HepG2 (cell line): ENCODE data around the gene LCE7A. TPM values are rescaled to one million over a fixed set of nuclear protein-coding genes. Genes with fewer than 3 reads are reported as not detected.

Experiments used
- ATAC-seq: fragments of 200-7000 bp; cut with Tn5 transposase; 3 replicates; pipeline ENCODE4 v1.9.1; 2020; ENCODE audit warnings: mild to moderate bottlenecking, moderate library complexity
- BruUV-seq: library from RNA; stranded (reverse); fragments of 400-500 nt; replicated peaks from 2 replicates; lab custom pipeline; 2021; lab: Mats Ljungman, UMichigan
- CTCF ChIA-PET: fragments of 300-600 bp; formaldehyde crosslinking; extraction: SDS; loops from one replicate; lab custom pipeline; 2021; ENCODE audit warnings: low total read pairs, inconsistent platforms, low intra/inter-chr PET ratio; lab: Yijun Ruan, JAX
- POLR2A ChIA-PET: fragments of 350-600 bp; sonication (Branson Sonifier 250); formaldehyde crosslinking; loops from one replicate; lab custom pipeline; 2020; ENCODE audit warnings: antibody characterized with exemption, inconsistent platforms; lab: Yijun Ruan, JAX
- DNase-seq: peaks from one replicate; pipeline ENCODE4 v3.0.0-alpha.2; 2015; ENCODE audit warnings: low spot score
- FAIRE-seq: peaks from 3 replicates; lab custom pipeline; 2011; peaks lifted over from hg19 to GRCh38; lab: Jason Lieb, UNC
- H2AFZ ChIP-seq: one replicate; pipeline ENCODE4 v1.6.1; 2011; ENCODE audit warnings: low read length, inconsistent platforms
- H3K27ac ChIP-seq: fragments of 300-600 bp; 3 replicates; pipeline ENCODE4 v1.8.0; 2011; ENCODE audit warnings: mixed run types, mild to moderate bottlenecking, mixed read lengths, low read length, inconsistent platforms; ENCODE audit not compliant: insufficient read depth; ENCODE audit errors: extremely low read length
- H3K27me3 ChIP-seq, 2 experiments: fragments of 200-600 bp in 1 of 2; 2 replicates in 1 of 2; 3 replicates in 1 of 2; pipeline versions ENCODE4 v1.6.0 to v1.8.0; 2011; ENCODE audit warnings: low read length in 2 of 2, mild to moderate bottlenecking in 2 of 2, moderate library complexity in 2 of 2, inconsistent platforms in 1 of 2; ENCODE audit not compliant: insufficient read depth in 2 of 2, control insufficient read depth in 1 of 2
- H3K36me3 ChIP-seq, 2 experiments: fragments of 200-600 bp in 1 of 2; replicated peaks in 1 of 2; 2 replicates in 1 of 2; 3 replicates in 1 of 2; pipeline versions ENCODE4 v1.5.1 to v1.8.0; 2011; ENCODE audit warnings: low read length in 2 of 2, inconsistent platforms in 1 of 2; ENCODE audit not compliant: insufficient read depth in 2 of 2, control insufficient read depth in 1 of 2
- H3K4me1 ChIP-seq: 2 replicates; pipeline ENCODE4 v1.5.1; 2012; ENCODE audit warnings: low read length, inconsistent platforms; ENCODE audit not compliant: insufficient read depth
- H3K4me2 ChIP-seq: 2 replicates; pipeline ENCODE4 v1.6.0; 2011; ENCODE audit warnings: low read depth, low read length, inconsistent platforms
- H3K4me3 ChIP-seq, 3 experiments: fragments of 200-600 bp in 1 of 3; sonication (generic), shearing (Covaris generic) in 1 of 3; replicated peaks in 1 of 3; 2 replicates each; pipeline ENCODE4 v1.5.1; 2011 to 2016; ENCODE audit warnings: low read length in 3 of 3, inconsistent platforms in 2 of 3, low read depth in 2 of 3, mild to moderate bottlenecking in 2 of 3, control low read depth in 1 of 3, mixed read lengths in 1 of 3; ENCODE audit not compliant: insufficient read depth in 1 of 3
- H3K79me2 ChIP-seq: one replicate; pipeline ENCODE4 v1.6.1; 2011; ENCODE audit warnings: low read length, inconsistent platforms; ENCODE audit not compliant: insufficient read depth
- H3K9ac ChIP-seq: 2 replicates; pipeline ENCODE4 v1.6.0; 2011; ENCODE audit warnings: mild to moderate bottlenecking, low read depth, low read length, inconsistent platforms; ENCODE audit not compliant: insufficient read depth
- H3K9me3 ChIP-seq: 2 replicates; pipeline ENCODE4 v1.5.1; 2012; ENCODE audit warnings: mild to moderate bottlenecking, low read length
- H4K20me1 ChIP-seq: 2 replicates; pipeline ENCODE4 v1.6.0; 2011; ENCODE audit warnings: inconsistent platforms, mild to moderate bottlenecking, low read length, moderate library complexity; ENCODE audit not compliant: insufficient read depth
- ELK4 ChIP-seq: sonication (generic); formaldehyde crosslinking; IDR thresholded peaks from 2 replicates; pipeline ENCODE4 v1.9.0; 2021; ENCODE audit warnings: missing genetic modification reagents, borderline replicate concordance
- FOSL1 ChIP-seq: sonication (generic); formaldehyde crosslinking; IDR thresholded peaks from 2 replicates; pipeline ENCODE4 v1.9.0; 2021; ENCODE audit warnings: missing genetic modification reagents, borderline replicate concordance
- REL ChIP-seq: sonication (generic); formaldehyde crosslinking; conservative IDR thresholded peaks from 2 replicates; pipeline ENCODE4 v1.8.0; 2022; ENCODE audit warnings: mild to moderate bottlenecking, missing genetic modification reagents, moderate library complexity
- TEAD2 ChIP-seq: sonication (generic); formaldehyde crosslinking; IDR thresholded peaks from 2 replicates; pipeline ENCODE4 v1.9.0; 2021; ENCODE audit warnings: missing genetic modification reagents
- ZHX2 ChIP-seq, 2 experiments: sonication (generic) in 1 of 2; formaldehyde crosslinking in 1 of 2; IDR thresholded peaks; 2 replicates each; pipeline versions ENCODE4 v1.6.1 to v1.9.0; 2014 to 2022; ENCODE audit warnings: antibody characterized with exemption in 1 of 2, borderline replicate concordance in 1 of 2, inconsistent platforms in 1 of 2, low read depth in 1 of 2, missing genetic modification reagents in 1 of 2
- ZNF235 ChIP-seq: sonication (generic); formaldehyde crosslinking; IDR thresholded peaks from 2 replicates; pipeline ENCODE4 v1.8.1; 2023; ENCODE audit warnings: mild to moderate bottlenecking, missing genetic modification reagents, borderline replicate concordance
- ZNF256 ChIP-seq: sonication (generic); formaldehyde crosslinking; conservative IDR thresholded peaks from 2 replicates; pipeline ENCODE4 v1.4.0; 2020; ENCODE audit warnings: missing genetic modification reagents
- ZNF383 ChIP-seq: sonication (generic); formaldehyde crosslinking; IDR thresholded peaks from 2 replicates; pipeline ENCODE4 v1.4.0; 2020; ENCODE audit warnings: missing genetic modification reagents, mild to moderate bottlenecking, borderline replicate concordance
- WGBS: methylation state at CpG from one replicate; pipeline ENCODE4 v1.1.6; 2017; ENCODE audit warnings: low lambda C conversion rate; 5-methylcytosine and 5-hydroxymethylcytosine counted together
- in situ Hi-C: cut with HindIII; loops from 2 replicates; pipeline ENCODE4 v1.10.0; 2017; ENCODE audit warnings: low pct_unique_long_range_greater_than_20kb; ENCODE audit not compliant: extremely low pct_ligation_motif_present
- intact Hi-C: fragments of 100-400 bp; cut with micrococcal nuclease; formaldehyde crosslinking; loops from one replicate; pipeline ENCODE4 v1.10.0; 2022; ENCODE audit not compliant: unreplicated experiment
- polyA plus RNA-seq, 8 experiments: library from polyadenylated mRNA; depleted of rRNA in 3 of 8; stranded (reverse) in 7 of 8; unstranded in 1 of 8; fragments of >200 nt; fragmentation: Illumina TruSeq in 4 of 8; extraction: Trizol in 4 of 8; gene quantifications; 2 replicates each; pipeline versions ENCODE4 v1.2.1 to v1.2.3, GENCODE V29; 2011 to 2016; ENCODE audit warnings: low read depth in 4 of 8, missing spikeins in 1 of 8, mixed read lengths in 1 of 8; ENCODE audit not compliant: insufficient read depth in 1 of 8
- total RNA-seq, 5 experiments: library from RNA; depleted of rRNA; stranded (reverse); fragments of >200 nt; fragmentation: Illumina TruSeq; extraction: Trizol; gene quantifications; 2 replicates each; pipeline ENCODE4 v1.2.3, GENCODE V29; 2016; ENCODE audit warnings: low read depth in 1 of 5

The LCE7A gene
- total and polyA plus RNA-seq, 2 of the 13 experiments (the other 11 are each of a cell fraction or from before 2014, with no cell fraction given): not detected

GRCh38 chr1:152823294-152823693 lies 36.5 kb upstream of the LCE7A start:
- Histone ChIP-seq H4K20me1 (no peaks in the 10 kb centered on the region), H3K9ac (no peak overlapping the region), H2AFZ (no peak overlapping the region), H3K4me3 (no peak overlapping the region), H3K27me3 (no peaks in the 10 kb centered on the region), H3K4me1 (no peaks in the 10 kb centered on the region), H3K79me2 (no peaks in the 10 kb centered on the region), H3K27ac (no peak overlapping the region), H3K9me3 (no peaks in the 10 kb centered on the region), H3K36me3 (no peaks in the 10 kb centered on the region), H3K4me2 (no peak overlapping the region)
- in situ Hi-C loops: no loop called here
- ATAC-seq: no peak
- ChIA-PET CTCF (no interaction called here), POLR2A (no interaction called here)
- under 1% methylated on average over 5 of the region's 5 CpGs for WGBS
- TF ChIP-seq TEAD2 (CRISPR knock-in tag): no peak
- no peak for TF ChIP-seq ZHX2 (IDR thresholded peaks at IDR 0.05; ENCODE audit: low read depth)
- TF ChIP-seq ZHX2 (CRISPR knock-in tag; IDR thresholded peaks at IDR 0.05; ENCODE audit: borderline replicate concordance): no peak
- TF ChIP-seq REL (CRISPR knock-in tag): no peak
- no peak for TF ChIP-seq ELK4 (CRISPR knock-in tag)
- TF ChIP-seq FOSL1 (CRISPR knock-in tag): no peak
- TF ChIP-seq ZNF383 (CRISPR knock-in tag): no peak
- TF ChIP-seq ZNF235 (CRISPR knock-in tag): no peak
- TF ChIP-seq ZNF256 (CRISPR knock-in tag): no peak
- FAIRE-seq: no peak
- BruUV-seq: no TSS peak
- intact Hi-C loops: no loop called here
- DNase-seq: no peak
